Prostate gland (tissue), 2 donors: ENCODE results near the gene GEMIN4.

Source experiments
- POLR2AphosphoS5 ChIP-seq: sonication (generic); formaldehyde crosslinking; IDR thresholded peaks from one replicate; pipeline ENCODE4 v1.6.1; 2017; ENCODE audit warnings: antibody characterized with exemption
- TF ChIP-seq, protein P1 (sequence below), 4 experiments: fragments of 200-600 bp in 2 of 4; fragments of 450-650 bp in 2 of 4; sonication (generic) in 2 of 4; IDR thresholded peaks; 1 replicate in 3 of 4; 2 replicates in 1 of 4; pipeline ENCODE4 v1.5.1; 2016 to 2019; ENCODE audit warnings: antibody characterized with exemption in 4 of 4, mild to moderate bottlenecking in 2 of 4, moderate library complexity in 2 of 4

DNA sequence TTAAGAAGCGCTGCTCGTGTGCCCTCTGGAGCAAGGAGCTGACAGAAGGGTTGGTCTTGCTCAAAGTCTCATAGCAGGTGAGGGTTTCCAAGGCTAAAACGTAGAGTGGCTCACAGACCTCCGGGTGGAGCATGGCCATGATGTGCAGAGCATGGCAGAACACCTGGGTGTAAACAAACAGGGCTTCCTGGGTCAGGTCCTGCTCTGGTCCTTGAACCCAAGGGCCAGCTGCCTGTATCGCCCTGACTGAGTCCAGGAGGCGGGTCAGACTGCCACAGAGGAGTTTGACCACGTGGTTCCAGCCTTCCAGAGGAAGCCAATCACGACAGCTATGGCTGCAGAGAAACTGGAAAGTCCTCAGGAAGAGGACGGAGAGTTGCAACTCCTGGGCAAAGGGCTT, 7.1 kb downstream of the GEMIN4 start:
- TF ChIP-seq, protein P1, sequence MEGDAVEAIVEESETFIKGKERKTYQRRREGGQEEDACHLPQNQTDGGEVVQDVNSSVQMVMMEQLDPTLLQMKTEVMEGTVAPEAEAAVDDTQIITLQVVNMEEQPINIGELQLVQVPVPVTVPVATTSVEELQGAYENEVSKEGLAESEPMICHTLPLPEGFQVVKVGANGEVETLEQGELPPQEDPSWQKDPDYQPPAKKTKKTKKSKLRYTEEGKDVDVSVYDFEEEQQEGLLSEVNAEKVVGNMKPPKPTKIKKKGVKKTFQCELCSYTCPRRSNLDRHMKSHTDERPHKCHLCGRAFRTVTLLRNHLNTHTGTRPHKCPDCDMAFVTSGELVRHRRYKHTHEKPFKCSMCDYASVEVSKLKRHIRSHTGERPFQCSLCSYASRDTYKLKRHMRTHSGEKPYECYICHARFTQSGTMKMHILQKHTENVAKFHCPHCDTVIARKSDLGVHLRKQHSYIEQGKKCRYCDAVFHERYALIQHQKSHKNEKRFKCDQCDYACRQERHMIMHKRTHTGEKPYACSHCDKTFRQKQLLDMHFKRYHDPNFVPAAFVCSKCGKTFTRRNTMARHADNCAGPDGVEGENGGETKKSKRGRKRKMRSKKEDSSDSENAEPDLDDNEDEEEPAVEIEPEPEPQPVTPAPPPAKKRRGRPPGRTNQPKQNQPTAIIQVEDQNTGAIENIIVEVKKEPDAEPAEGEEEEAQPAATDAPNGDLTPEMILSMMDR (IDR thresholded peaks at IDR 0.05) = no peak
- TF ChIP-seq POLR2AphosphoS5 = no peak
